Fibroblast of the aortic adventitia (primary cell): Measurements from ENCODE around the gene TMA7B. TPM values are rescaled to one million over a fixed set of nuclear protein-coding genes. Genes with fewer than 3 reads are reported as not detected.

Experiments
- DNase-seq: peaks from one replicate; pipeline ENCODE4 v3.0.0-alpha.2; 2010; ENCODE audit warnings: low read depth
- H3K4me3 ChIP-seq: 2 replicates; pipeline ENCODE4 v1.5.1; 2011; ENCODE audit warnings: low read depth, mild to moderate bottlenecking, control low read depth, low read length, moderate library complexity
- CTCF ChIP-seq: IDR thresholded peaks from 2 replicates; pipeline ENCODE4 v1.5.1; 2011; ENCODE audit warnings: mild to moderate bottlenecking, low read length, control low read depth, inconsistent platforms; ENCODE audit not compliant: insufficient read depth
- total RNA-seq: library from RNA; depleted of rRNA; stranded (reverse); fragments of >200 nt; gene quantifications from 2 replicates; pipeline ENCODE4 v1.2.3, GENCODE V29; 2012; ENCODE audit warnings: low replicate concordance

TMA7B gene
- total RNA-seq, 1 donor, result not detected

DNA sequence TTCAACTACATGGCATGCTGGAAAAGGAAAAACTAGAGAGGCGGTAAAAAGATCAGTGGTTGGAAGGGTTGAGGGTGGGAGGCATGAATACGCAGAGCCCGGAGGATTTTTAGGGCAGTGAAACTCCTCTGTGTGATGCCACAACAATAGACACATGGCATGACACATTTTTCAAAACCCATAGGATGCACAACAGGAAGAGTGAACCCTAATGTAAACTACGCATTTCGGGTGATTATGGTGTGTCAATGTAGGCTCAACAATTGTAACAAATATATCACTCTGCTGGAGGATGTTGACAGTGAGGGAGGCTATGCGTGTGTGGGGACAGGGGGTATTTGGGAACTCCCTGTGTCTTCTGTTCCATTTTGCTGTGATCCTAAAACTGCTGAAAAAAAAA, 18.9 kb downstream of the TMA7B start:
- no peak for TF ChIP-seq CTCF
- DNase-seq, result no peak

DNA sequence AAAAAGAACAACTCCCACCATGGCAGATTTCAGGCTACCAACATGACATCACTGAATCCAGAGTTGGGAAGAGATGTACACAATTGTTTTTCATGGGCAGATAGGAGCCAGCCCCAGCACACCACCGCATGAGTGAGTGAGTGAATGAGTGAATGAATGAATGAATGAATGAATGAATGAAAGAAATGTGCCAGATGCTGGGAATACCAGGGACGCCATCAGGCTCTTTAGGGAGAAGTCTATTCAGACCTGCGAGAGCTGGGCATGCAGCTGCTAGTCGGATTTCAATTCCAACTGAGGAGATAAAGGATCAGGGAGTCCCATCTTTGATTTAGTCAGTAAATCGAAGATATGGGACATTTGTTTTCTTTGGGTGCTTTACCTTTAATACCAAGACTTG, 19.3 kb downstream of the TMA7B start:
- DNase-seq, result no peak

More for the DNA sequence above, 18.9 kb downstream of the TMA7B start:
- H3K4me3 ChIP-seq, result no peak overlapping the region

DNA sequence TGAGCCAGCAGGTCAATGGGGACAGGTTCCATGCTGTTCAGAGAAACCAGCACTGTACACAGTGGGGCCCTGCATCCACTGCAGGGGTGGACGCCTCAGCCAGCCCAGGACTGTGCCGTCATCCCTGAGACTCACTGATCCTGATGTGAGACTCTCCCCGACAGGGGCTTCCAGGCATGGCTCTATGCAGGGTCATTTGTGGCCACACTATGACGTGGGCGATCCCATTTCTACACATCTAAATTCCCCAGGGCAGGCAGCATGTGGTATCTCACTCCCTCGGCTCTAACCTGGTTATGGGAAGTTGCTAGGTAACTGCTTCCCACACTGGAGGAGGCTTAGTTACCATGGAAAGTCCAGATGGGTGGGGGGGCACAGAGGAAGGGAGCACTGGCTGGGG, 20.4 kb downstream of the TMA7B start:
- no peak for DNase-seq

More for the DNA sequence above, 19.3 kb downstream of the TMA7B start:
- TF ChIP-seq CTCF, result no peak
- no peak overlapping the region for H3K4me3 ChIP-seq

GRCh38 chr22:39983346-39983745, 23.1 kb downstream of the TMA7B start:
- no peak for DNase-seq
- H3K4me3 ChIP-seq, result no peak overlapping the region
- TF ChIP-seq CTCF, result no peak

More for the DNA sequence above, 20.4 kb downstream of the TMA7B start:
- no peak for TF ChIP-seq CTCF
- no peak overlapping the region for H3K4me3 ChIP-seq

DNA sequence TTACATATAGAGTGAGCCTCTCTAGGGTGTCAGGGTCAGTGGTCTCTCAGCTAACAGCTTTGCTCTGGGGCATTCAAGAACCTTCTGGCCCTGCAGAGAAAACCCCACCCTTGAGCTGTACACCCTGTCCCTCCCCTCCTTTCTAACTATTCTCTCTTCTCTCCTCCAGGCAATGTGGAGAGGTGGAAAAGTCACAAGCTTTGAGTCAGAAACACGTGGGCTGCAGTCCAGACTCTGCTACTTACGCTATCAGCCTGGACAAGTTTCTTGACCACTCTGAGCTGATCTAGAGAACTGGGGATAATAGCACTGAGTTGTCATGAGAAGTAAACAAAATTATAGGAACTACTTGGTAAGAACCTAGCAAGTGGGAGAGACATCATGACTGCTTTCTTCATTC, 23.8 kb downstream of the TMA7B start:
- TF ChIP-seq CTCF, result no peak
- no peak overlapping the region for H3K4me3 ChIP-seq
- DNase-seq, result peak; percentile 33

DNA sequence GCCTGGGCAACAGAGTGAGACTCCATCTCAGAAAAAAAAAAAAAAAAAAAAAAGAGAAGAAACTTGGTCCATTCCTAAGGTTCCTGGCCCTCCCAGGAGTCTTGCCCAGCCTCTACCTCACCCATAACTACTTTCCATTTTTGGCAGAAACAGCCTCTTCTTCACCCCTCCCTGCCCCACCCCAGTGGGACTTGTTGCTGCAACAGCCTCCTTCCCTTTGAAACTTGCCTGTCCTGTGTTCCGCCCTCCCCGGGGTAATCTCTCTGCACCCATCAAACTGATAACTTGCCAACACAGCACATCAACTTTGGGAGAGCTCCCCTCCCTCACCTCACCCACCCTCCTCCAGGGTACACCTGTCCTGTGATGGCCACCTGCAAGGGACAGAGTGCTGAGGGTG, 24.5 kb downstream of the TMA7B start:
- TF ChIP-seq CTCF, result no peak
- no peak overlapping the region for H3K4me3 ChIP-seq
- no peak for DNase-seq

DNA sequence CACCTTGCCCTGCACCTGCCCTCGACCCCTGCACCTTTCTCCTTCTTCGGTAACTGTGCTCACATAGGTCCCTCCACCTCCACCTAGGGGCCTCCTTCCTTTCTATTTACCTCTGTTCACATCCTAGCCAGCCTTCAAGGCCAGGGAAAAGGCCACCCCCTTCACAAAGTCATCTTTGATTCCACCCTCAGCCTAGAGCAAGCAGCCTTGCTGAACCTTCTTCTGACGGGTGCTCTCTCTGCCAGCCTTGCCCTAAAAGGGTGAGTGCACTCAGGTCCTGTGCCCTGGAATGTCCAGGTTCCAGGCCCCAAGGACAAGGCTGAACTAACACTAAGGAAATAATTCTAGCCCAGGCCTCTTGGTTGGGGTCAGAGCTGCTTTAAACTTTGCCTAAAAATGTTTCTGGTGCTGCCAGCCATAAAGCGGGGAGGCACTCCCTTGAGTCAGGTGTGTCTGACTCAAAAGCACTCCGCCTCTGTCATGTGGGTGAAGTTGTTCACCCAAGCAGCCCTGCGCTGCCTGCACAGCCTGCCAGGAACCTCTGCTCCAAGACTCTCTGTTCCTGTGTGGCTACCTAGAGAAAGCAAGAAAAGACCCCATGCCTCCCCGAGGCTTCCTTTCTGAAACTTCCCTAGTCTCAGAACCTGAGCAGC, 25.3 kb downstream of the TMA7B start:
- no peak for TF ChIP-seq CTCF
- H3K4me3 ChIP-seq, result no peak overlapping the region
- no peak for DNase-seq
